ENCODE results near the gene KLHL41.
A peak's percentile ranks its signal among the peaks of the same experiment; 100 is the strongest.
"Not testable (repeated sequence)": the region's sequence is repeated elsewhere in the genome, so short reads cannot be mapped to it uniquely, and the experiment has no call there.

KLHL41 gene

GRCh38 chr2:169510496-169510895 is 994 bp downstream of the KLHL41 start:
- no peak for DNase-seq

GRCh38 chr2:169511818-169512217 is 2.3 kb downstream of the KLHL41 start:
- DNase-seq, result no peak

- no peak for DNase-seq
Measured at GRCh38 chr2:169512525-169512924, 3.0 kb downstream of the KLHL41 start.

GRCh38 chr2:169513094-169513493 is 3.6 kb downstream of the KLHL41 start:
- no peak for DNase-seq

- DNase-seq, result no peak
Measured at GRCh38 chr2:169513926-169514325, 4.4 kb downstream of the KLHL41 start.

- not testable (repeated sequence) for DNase-seq
Measured at GRCh38 chr2:169514758-169515157, 5.3 kb downstream of the KLHL41 start.

- not testable (repeated sequence) for DNase-seq
Measured at GRCh38 chr2:169516488-169516995, 7.0 kb downstream of the KLHL41 start.

GRCh38 chr2:169520896-169521295 is 11.4 kb downstream of the KLHL41 start:
- DNase-seq, result no peak

- DNase-seq, result no peak
Measured at GRCh38 chr2:169523681-169524080, 14.2 kb downstream of the KLHL41 start.

GRCh38 chr2:169525434-169525833 is 15.9 kb downstream of the KLHL41 start:
- DNase-seq, result no peak

GRCh38 chr2:169526451-169526850 is 16.9 kb downstream of the KLHL41 start:
- peak; percentile 19 for DNase-seq

GRCh38 chr2:169528271-169528701 is 18.8 kb downstream of the KLHL41 start:
- peak; percentile 47 for DNase-seq

- DNase-seq, result not testable (repeated sequence)
Measured at GRCh38 chr2:169539460-169539859, 30.0 kb downstream of the KLHL41 start.

GRCh38 chr2:169540146-169540545 is 30.6 kb downstream of the KLHL41 start:
- DNase-seq, result no peak

- DNase-seq, result no peak
Measured at GRCh38 chr2:169542433-169542832, 32.9 kb downstream of the KLHL41 start.

GRCh38 chr2:169546756-169547155 is 37.3 kb downstream of the KLHL41 start:
- no peak for DNase-seq

- DNase-seq, result no peak
Measured at GRCh38 chr2:169561364-169561763, 51.9 kb downstream of the KLHL41 start.

- DNase-seq, result not testable (repeated sequence)
Measured at GRCh38 chr2:169562084-169562483, 52.6 kb downstream of the KLHL41 start.

GRCh38 chr2:169562519-169562918 is 53.0 kb downstream of the KLHL41 start:
- DNase-seq, result no peak

- DNase-seq, result no peak
Measured at GRCh38 chr2:169565686-169566085, 56.2 kb downstream of the KLHL41 start.

GRCh38 chr2:169569948-169570347 is 60.4 kb downstream of the KLHL41 start:
- no peak for DNase-seq

GRCh38 chr2:169570752-169571151 is 61.2 kb downstream of the KLHL41 start:
- not testable (repeated sequence) for DNase-seq

GRCh38 chr2:169571571-169571970 is 62.1 kb downstream of the KLHL41 start:
- no peak for DNase-seq

GRCh38 chr2:169572189-169572588 is 62.7 kb downstream of the KLHL41 start:
- DNase-seq, result no peak

GRCh38 chr2:169572821-169573159 is 63.3 kb downstream of the KLHL41 start:
- DNase-seq, result no peak
